Hematopoietic multipotent progenitor cell treated with erythropoietin and hydrocortisone succinate and interleukin-3 and kit ligand, for 15 days (in vitro differentiated cells): ENCODE data around the gene GFOD1.
"Not testable (repeated sequence)": the region's sequence is repeated elsewhere in the genome, so short reads cannot be mapped to it uniquely, and the experiment has no call there.

Experiments used
- DNase-seq: peaks from one replicate; pipeline ENCODE4 v3.0.0-alpha.2; 2015; ENCODE audit warnings: low spot score

GFOD1 gene

DNA sequence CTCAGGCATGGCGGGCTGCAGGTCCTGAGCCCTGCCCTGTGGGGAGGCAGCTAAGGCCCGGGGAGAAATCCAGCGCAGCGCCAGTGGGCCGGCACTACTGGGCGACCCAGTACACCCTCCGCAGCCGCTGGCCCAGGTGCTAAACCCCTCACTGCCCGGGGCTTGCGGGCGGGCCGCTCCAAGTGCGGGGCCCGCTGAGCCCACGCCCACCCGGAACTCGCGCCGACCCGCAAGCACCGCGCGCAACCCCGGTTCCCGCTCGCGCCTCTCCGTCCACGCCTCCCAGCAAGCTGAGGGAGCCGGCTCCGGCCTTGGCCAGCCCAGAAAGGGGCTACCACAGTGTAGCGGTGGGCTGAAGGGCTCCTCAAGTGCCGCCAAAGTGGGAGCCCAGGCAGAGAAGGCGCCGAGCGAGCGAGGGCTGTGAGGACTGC, 23.8 kb upstream of the GFOD1 start:
- DNase-seq: not testable (repeated sequence)

DNA sequence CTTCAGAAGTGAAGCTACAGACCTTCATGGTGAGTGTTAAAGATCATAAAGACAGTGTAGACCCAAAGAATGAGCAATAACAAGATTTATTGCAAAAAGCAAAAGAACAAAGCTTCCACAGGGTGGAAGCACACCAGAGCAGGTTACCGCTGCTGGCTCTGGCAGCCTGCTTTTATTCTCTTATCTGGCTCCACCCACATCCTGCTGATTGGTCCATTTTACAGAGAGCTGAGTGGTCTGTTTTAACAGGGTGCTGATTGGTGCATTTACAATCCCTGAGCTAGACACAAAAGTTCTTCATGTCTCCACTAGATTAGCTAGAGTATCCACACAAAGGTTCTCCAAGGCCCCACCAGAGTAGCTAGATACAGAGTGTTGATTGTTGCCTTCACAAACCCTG, 23.0 kb upstream of the GFOD1 start:
- DNase-seq: not testable (repeated sequence)

DNA sequence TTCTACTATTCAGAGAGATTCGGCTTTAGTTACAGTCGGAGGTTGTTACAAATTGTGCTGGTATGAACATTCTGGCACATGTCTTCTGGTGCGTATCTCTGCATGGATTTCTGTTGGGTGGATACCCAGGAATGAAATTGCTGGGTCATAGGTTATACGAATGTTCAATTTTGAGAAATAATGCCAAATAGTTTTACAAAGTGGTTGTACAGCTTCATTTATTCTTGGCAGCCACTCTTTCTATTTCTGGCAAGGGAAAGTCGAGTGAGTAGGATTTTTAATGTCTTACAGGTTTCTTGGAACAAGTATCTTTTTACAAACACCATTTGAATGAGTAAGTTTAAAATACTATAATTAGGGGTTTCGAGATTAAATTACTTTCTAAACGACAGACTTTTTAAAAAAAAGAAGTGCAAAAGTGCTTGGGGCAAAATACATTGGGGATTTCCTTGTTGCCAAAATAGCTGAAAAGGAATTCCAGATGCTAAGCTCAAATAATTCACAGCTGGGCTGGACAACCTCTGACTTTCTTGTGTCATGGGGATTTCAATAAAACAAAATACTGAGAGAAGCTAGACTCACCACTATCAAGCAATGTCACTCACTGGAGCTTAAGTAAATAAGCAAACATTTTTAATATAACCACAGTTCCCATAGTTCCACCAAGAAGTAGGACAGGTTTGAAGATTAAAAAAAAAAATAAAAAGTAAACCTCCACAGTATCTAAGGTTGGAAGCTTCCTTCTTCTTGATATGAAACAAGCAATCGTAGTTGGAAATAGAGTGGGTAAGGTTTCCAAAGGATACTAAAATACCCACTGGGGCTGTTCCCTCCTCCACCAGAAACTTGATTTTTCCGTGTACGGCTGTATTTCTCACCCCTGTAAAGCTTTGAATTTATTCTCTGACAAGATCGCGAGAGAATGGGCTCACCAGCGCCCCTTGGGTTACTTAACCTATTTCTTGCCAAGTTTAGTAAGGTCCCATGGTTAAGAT, 21.6 kb upstream of the GFOD1 start:
- no peak for DNase-seq

DNA sequence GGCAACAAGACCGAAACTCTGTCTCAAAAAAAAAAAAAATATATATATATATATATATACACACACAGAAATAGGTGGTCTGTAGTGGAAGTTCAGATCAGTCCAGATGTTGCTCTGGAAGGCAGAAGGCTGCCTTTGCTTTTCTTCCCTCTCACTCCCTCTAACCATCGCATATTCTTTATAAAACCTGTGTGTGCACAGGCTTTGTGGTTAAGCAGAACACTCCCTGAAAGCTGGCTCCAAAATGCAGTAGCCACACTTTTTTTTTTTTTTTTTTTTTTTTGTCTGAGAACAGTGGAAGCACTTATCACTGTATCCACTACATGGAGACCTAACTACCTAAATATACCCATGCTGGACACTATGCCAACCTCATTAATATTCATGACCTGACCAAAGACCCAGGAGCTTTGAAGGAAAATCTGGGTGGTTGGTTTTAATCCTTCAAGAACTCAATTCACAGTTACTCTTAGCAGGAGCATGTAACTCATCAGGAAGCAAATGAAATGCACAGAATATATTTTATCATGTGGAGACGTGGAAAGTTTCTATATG, 20.0 kb upstream of the GFOD1 start:
- no peak for DNase-seq

DNA sequence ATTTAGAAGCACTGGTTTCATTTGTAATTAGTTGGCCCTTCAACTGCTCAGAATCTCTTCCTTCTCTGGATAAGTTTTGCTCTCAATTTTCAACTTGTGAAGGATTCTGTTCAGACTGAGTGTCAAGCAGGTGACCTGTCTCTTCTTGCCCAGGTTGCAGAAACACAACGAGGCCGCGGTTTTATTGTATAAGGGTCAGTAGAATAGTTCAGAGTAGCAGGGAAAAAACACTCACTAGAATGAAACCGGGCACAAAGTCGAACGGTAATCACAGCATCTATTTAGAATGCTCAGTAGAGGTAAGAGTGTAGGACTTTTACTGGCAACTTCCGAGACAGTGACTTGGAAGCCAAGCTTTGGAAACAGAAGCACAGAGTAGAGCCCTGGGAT, 17.9 kb upstream of the GFOD1 start:
- DNase-seq: no peak

DNA sequence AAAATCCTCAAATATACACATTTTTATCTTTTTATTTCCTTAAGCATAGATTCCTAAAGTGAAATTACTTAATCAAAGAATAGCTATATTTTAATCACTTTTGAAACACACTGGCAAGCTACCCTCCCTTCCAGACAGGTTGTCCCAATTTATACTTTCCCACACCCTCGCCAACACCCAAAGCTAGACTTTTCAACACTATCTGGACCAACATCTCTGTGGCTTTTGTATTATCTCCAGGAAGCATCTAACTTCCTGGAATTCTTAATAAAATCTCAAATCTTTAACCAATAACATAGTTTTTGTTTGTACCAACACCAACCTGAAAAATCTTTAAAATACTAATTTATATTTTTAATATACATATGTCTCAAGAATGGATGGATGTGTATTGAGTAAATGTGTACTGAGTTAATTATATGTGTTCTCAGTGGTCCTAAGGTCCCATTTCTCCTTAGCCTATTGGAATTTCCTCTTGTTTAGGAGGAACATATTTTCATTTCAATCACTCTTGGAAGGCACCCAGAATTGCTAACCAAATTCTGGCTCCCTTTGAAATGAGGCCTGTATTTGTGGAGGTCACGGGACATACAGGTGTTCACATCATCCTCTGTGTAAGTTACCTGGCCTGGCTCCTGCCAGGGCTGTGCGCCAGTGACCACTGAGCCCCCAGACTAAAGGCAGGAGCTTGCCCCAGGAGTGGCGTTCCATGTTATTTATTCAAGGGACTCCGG, 17.4 kb upstream of the GFOD1 start:
- no peak for DNase-seq

DNA sequence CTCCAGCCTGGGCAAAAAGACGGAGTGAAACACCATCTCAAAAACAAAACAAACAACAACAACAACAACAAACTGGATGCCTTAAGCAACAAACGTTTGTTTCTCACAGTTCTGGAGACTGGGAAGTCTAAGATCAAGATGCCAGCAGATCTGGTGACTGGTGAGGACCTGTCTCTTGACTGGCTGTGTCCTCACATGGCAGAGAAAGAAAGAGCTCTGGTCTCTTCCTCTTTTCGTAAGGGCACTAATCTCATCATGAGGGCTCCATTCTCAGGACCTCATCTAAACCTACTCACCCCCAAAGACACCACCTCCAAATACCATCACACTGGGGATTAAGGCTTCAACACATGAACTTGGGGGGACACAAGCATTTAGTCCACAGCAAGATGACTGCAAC, 13.5 kb upstream of the GFOD1 start:
- DNase-seq: no peak

DNA sequence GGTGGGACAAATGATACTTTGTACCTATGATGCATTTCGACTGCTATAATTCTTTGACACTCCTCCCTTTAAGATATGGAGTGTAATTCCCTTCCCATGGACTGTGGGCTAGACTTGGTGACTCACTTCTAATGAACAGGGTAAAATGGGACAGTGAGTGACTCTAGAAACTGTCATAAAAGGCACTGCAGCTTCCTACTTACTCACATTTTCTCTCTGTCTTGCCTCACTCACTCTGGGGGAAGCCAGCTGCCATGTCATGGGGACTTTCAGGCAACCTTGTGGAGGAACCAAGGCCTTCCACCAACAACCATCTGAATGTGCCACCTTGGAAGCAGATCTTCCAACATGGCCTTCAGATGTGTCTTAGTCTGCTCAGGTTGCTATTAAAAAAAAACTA, 12.9 kb upstream of the GFOD1 start:
- no peak for DNase-seq

DNA sequence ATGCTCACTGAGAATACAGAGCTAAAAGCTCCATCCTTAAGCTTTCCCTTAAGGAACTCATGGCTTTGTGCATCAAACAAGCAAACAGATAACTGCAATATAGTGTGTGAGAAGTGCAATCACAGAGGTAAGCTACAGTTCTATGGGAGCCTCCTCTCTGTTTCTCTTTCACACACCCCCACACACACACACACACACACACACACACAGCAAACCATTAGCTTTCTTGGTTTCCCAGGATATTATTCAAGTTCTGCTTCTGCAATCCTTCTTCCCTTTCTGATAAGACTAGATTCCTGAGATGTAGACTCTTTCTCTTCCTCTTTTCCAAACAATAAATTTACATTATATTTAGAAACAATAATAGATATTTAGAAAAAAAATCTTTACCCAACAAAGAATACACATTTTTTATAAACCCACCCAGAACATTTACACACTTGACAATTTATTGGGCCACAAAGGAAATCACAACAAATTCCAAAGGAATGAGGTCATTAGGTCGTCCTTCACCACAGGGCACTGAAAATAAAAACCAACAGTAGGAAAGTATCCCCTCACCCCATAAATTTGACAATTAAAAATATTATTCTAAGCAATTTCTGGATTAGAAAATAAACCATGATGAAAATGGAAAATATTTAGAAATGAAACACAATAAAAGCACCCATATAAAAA, 9.3 kb upstream of the GFOD1 start:
- DNase-seq: no peak

DNA sequence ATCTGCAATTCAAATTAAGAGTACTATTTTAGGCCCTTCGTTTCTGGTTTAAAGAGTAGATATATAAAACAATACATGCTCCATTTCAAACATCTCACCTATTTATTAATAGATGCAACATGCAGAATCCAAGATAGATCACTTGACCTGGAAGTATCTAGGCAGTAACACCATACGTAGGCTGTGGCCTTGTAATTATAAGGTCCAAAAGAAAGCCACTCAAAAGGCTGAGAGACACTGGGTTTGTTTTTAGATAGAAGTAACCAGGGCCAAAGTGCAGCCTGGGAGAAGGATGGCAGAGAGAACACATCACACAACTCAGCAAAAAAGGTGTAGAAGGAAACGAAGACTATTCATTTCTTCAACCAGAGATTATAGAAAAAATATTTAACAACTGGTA, 8.4 kb upstream of the GFOD1 start:
- DNase-seq: no peak

DNA sequence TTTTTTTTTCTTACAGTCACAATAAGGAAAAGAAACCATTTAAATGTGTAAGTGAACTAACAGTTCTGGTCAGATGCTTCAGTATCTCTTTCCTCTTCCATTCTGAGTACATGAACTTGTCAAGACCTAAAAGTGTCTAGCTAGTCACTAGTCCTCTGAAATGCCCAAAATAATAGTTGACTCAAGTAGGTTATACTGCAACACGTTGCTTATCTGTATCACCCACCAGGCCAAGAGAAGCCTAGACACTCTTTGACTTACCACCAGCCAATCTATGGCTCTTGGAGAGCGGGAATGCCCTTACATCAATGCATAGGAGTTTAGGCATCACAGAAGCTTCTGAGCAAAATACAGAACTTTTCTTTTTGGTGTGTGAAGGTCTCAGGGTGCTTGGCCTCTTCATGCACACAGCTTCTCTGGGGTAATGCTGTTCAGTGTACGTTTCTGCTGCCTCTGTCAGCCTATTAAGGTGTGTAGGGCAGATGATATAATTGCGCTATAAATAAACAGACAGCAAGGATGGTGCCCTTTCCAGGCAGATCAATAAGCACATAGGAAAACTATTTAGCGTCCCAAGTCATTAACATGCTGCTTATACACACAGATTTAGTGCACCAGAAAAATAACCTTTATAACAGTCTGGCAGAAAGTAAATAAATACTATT, 7.8 kb upstream of the GFOD1 start:
- DNase-seq: no peak

DNA sequence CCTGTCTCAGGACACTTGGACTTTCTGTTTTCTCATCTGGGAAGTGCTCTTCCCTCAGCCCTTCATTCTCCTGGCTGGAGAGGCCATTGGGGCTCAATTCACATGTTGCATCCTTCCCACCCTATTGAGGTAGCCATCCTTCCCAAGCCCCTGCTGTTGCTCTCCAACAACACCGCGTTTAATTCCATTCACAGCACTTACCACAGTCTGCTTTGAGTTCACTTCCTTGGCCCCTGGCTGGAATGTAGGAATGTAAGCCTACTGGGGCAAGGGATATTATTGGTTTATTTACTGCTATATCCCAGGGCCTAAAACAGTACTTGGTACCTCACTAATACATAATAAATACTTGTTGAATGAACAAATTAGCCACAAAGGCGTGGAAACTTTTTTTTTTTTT, 6.7 kb upstream of the GFOD1 start:
- DNase-seq: no peak

DNA sequence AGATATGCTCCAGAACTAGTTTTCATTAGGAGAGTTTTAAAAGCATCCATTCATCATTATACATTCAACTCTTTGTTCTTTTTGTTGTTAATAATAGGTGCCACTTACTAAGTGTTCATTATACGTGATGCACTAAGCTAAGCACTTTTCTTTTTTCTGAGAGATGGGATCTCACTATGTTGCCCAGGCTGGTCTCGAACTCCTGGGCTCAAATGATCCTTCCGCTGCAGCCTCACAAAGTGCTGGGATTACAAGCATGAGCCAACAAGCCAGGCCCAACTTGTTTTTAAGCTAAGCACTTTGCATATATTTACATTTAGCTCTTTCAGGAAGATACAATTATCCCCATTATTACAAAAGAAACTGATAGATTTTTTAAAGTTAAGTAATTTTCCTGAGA, 5.7 kb upstream of the GFOD1 start:
- no peak for DNase-seq

DNA sequence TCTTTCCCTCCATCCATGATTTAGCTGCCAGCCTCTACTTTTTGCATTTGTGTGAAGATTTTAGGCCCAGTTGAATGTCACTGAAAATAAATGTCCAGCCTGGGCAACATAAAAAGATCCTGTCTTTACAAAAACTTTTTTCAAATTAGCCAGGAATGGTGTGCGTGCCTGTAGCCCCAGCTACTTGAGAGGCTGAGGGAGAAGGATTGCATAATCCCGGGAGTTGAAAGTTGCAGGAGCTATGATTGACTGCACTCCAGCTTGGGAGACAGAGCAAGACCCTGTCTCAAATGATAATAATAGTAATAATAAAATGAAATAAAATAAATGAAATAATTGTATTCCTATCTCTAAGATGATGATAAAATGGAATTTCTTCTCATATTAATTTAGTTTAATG, 5.0 kb upstream of the GFOD1 start:
- DNase-seq: no peak

DNA sequence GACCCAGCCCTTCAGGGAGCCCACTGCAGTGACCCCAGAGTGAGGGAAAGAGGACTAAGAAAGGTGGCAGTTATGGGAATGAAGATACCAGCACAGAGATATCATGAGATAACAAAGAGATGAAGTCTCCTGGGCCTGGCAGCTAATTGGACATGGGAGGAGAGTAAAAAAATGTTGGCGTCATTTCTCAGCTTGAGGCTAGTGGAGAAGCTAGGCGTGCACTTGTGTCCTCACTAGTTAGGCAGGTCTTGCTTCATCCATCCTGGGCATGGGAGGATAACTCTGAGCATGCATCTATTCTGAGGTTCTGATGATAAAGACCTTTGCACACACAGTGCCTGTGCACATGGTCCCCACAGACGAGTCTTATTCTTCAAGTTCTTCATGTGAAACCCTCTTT, 4.1 kb upstream of the GFOD1 start:
- no peak for DNase-seq

DNA sequence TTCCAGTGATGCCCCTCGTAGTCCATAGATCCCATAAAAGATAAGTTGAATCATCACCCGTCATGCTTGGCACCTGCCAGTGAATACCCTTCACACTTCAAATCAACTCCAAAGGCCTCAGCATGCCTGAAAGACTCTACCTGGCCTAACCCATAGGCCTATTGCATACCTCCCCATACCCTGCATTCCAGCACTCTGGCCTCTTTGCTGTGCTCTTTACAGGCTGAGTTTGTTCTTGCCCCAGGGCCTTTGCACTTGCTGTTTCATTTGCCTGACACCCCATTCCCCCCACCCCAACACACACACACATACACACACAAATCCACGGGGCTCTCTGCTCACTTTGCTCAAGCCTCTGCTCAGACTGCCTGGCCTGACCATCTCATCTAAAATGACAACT, 3.0 kb upstream of the GFOD1 start:
- no peak for DNase-seq

DNA sequence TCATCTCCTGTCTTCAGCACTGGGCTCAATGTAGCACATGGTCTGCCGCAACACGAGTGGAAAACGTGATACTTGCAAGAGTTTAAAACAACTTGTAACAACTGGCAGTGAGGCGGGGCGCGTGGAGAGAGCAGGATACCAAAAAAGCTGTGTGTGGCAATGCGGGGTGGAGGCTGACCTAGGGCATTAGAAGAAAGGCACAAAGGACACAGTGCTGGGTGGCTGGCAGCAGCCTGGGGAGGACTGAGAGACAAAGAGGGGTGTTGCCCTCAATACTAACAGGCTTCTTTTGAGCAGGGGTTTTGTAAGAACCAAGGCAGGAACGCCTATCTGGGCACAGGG, 1.5 kb upstream of the GFOD1 start:
- DNase-seq: no peak

DNA sequence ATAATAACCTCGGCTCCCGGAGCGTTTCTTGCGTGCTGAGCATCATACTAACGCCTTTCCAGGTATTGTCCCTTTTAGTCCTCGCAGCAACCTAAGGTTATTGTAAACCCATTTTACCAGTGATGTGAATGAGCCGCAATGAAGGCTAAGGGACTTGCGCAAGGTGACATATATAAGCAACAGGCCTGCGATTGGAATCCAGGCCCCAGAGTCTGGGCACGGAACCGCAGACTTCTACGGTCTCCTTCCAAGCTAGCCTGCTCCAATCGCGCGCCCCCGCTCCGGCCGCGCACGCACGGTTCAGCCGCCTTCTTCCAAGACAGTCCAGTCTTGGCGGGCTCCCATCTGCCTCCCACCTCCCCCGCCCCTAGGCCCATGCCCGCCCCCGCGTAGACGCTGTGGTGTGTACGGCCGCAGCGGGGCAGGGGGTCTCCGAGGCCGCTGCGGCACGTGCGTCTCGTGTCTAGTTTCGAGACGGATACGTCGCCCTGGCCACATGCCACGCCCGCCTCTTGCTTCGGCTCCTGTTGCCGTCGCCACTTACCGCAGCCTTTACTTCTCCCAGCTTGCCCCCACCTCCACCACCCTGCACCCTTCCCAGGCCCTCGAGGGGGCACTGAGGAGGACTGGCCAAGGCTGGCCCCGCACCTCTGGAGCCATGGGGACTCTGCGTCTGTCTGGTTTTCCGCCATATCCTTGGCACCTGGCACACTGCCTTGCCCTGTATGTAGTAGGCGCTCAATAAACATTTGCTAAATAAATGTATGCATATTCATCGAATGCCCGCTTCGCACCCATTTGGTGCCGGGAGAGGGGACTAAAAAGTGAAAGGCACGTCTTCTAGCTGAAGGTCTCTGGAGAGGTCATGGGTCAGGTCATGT, 855 bp upstream of the GFOD1 start:
- no peak for DNase-seq

DNA sequence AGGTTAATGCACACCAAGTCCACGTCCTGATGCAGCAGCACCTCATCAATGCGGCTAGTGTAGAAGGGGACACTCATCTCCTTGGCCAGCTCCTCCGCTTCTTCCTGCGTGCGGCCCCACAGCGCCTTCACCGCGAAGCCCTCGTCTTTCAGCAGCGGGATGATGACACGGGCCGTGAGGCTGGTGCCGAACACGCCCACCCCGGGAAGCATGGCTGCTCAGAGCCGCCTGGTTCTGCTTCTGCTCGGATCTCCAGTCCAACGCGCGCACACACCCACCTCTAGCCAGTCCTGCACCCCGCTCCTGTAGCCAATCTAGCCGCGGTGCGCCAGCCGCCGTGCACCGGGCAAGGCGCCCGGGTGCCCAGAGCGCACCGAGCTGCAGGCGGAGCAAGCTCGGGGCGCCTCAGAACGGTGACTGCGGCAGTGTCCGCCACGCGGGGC, 700 bp downstream of the GFOD1 start:
- DNase-seq: peak; percentile 61

DNA sequence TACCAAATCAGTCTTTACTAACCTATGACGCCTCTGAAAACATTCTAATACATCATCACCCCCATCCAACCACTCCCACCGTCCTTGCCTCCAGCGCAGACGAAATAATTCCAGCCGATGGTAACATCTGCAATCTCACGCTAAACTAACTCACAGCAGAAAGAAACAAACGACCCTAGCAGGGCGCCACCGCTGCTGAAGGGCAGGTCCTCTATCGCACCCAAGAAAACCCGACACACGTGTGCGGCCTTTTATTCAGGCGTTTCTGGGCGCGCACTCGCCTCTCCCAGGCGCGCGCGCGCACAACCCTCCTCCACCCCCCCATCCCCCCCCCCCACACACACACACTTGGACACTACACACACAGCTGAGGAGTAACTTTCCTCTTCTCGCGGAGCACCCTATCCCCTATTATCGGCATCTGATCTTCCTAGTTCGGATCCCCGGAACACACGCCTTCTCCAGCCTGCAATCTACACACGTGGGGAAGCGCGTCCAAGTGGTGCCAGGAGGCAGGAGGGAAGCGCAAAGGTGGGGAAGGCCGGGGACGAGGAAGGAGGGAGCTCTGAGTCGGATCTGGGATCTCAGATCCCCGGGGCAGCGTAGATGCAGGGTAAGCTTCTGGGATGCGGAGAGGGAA, 1.4 kb downstream of the GFOD1 start:
- DNase-seq: peak; percentile 51
